ENCODE data around the gene EFHD2.

Gene EFHD2

DNA sequence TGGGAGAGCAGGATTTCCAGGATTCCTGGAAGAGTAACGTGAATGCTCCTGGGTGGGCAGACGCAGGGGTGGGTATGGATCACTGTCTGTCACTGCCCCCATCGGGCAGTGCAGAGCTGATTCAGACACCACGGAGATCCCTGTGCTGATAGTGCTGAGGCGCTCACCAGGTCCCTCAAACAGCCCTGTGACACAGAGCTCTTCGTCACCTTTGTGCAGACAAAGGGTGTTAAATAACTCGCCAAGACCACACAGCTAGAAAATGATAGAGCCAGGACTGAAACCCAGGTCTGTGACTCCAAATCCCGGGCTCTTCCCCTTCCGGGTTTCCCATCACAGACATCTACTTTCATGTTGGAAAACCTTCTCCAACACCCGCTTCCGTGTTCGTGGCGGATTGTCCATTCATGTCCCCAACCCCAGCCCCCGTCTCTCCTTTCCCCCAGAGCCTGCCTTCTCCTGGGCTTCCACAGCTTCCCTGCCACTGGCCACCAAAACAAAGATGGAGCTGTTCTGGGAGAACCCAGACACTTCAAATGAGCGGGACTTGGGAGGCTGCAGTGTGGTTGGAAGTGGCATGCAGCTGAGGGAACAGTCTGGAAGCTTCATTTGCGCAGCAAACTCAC is 2.6 kb downstream of the EFHD2 start:
- ChIA-PET CTCF (interaction anchor here (0.5 to 1.4 kb wide), 2 partner anchors 19 to 464 kb away, joined by 3 to 4 read pairs; no protein-coding TSS in a partner anchor), POLR2A (ENCODE audit: low non-redundant PET) (no interaction called here)
- DNase-seq (ENCODE audit: low spot score): no peak
- no peak for TF ChIP-seq CTCF (conservative IDR thresholded peaks at IDR 0.05; ENCODE audit: low read depth)
- H3K27ac ChIP-seq: peak overlapping the region; percentile 71

GRCh38 chr1:15412843-15413242 is 3.2 kb downstream of the EFHD2 start:
- POLR2A ChIA-PET (ENCODE audit: low non-redundant PET): interaction anchor here (0.5 kb wide), 1 partner anchor 16 kb away, joined by 3 read pairs; no protein-coding TSS in a partner anchor
- no peak for TF ChIP-seq CTCF (conservative IDR thresholded peaks at IDR 0.05; ENCODE audit: low read depth)
- peak overlapping the region; percentile 71 for H3K27ac ChIP-seq
- CTCF ChIA-PET: interaction anchor here (1.4 kb wide), 1 partner anchor 18 kb away, joined by 4 read pairs; no protein-coding TSS in a partner anchor
- DNase-seq (ENCODE audit: low spot score): no peak

DNA sequence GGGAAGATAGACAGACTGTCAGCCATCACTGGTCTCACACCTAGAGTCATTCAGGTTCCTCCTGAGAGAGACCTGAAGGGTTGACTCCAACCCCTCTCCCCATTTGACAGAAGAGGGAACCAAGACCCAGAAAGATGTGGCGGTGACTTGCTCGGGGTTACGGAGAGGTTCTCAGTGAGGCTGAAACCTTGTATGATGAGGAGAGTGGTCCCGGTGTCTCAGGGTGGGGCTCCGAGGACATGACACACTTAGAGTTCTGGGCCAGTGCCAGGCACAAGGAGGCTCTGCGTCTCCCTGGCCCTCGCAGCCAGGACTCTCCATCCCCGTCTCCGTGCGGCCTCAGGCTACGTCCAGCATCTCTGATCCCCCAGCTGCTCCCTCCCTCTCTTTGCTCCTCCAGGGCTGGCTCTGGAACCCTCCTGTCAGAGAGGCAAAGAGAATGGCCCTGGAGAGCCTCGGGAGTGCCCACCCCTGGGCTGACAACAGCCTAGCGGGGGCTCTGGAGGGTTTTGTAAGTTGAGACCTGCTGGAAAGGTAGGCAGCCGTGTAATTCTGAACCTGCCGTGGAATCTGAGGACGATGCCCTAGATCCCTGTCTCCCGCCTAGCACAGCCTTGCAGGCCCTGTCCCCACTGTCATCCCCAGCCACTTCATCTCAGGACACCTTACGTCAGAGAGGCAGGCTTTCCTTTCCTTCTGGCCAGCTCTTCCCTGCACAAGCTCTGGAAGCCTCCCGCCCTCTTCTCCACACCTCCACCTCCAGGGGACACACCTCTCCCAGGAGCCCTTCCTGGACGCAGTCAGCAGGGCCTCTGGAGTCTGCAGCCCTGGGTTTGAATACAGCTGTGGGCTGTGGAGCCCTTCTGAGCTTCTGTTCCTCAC is 4.1 kb downstream of the EFHD2 start:
- POLR2A ChIA-PET (ENCODE audit: low non-redundant PET): no interaction called here
- H3K27ac ChIP-seq: peak overlapping the region; percentile 71
- CTCF ChIA-PET: interaction anchor here (0.6 kb wide), 1 partner anchor 659 kb away, joined by 3 read pairs; no protein-coding TSS in a partner anchor
- TF ChIP-seq CTCF (conservative IDR thresholded peaks at IDR 0.05; ENCODE audit: low read depth): no peak
- DNase-seq (ENCODE audit: low spot score): no peak

GRCh38 chr1:15414445-15414983 is 4.8 kb downstream of the EFHD2 start:
- no peak for TF ChIP-seq CTCF (conservative IDR thresholded peaks at IDR 0.05; ENCODE audit: low read depth)
- CTCF ChIA-PET: interaction anchor here (0.6 kb wide), 1 partner anchor 658 kb away, joined by 3 read pairs; no protein-coding TSS in a partner anchor
- no peak for DNase-seq (ENCODE audit: low spot score)
- peak overlapping the region; percentile 71 for H3K27ac ChIP-seq
- POLR2A ChIA-PET (ENCODE audit: low non-redundant PET): no interaction called here

GRCh38 chr1:15417059-15417934 is 7.6 kb downstream of the EFHD2 start:
- ChIA-PET POLR2A (ENCODE audit: low non-redundant PET) (no interaction called here), CTCF (interaction anchor here (1.1 kb wide), 1 partner anchor 14 kb away, joined by 5 read pairs; no protein-coding TSS in a partner anchor)
- TF ChIP-seq CTCF (conservative IDR thresholded peaks at IDR 0.05; ENCODE audit: low read depth): no peak
- H3K27ac ChIP-seq: peak overlapping the region; percentile 93
- DNase-seq (ENCODE audit: low spot score): peak; percentile 80
